GM12875 (cell line): ENCODE data around the gene LAMTOR2.
"Not testable (repeated sequence)": the region's sequence is repeated elsewhere in the genome, so short reads cannot be mapped to it uniquely, and the experiment has no call there.

Experiments used
- H3K4me3 ChIP-seq: one replicate; pipeline ENCODE4 v1.5.1; 2011; ENCODE audit warnings: low read depth, low read length, control low read depth
- TF ChIP-seq, protein P1 (sequence below): IDR thresholded peaks from 2 replicates; pipeline ENCODE4 v1.5.1; 2011; ENCODE audit warnings: low read depth, mild to moderate bottlenecking, control low read depth, inconsistent platforms, low read length, moderate library complexity, borderline replicate concordance; ENCODE audit not compliant: insufficient read depth

LAMTOR2 gene

DNA sequence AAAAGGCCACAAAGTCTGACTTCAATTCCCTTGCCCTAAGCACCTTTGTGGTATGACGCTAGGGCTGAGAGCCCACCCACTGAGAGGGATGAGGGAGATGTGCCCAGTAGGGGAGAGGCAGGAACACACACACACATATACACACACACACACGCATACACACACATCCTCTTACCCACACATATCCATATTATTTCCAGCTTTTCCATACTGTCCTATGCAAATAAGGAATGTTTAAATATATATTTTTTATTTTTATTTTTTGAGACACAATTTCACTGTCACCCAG lies 9.4 kb downstream of the LAMTOR2 start:
- TF ChIP-seq, protein P1, sequence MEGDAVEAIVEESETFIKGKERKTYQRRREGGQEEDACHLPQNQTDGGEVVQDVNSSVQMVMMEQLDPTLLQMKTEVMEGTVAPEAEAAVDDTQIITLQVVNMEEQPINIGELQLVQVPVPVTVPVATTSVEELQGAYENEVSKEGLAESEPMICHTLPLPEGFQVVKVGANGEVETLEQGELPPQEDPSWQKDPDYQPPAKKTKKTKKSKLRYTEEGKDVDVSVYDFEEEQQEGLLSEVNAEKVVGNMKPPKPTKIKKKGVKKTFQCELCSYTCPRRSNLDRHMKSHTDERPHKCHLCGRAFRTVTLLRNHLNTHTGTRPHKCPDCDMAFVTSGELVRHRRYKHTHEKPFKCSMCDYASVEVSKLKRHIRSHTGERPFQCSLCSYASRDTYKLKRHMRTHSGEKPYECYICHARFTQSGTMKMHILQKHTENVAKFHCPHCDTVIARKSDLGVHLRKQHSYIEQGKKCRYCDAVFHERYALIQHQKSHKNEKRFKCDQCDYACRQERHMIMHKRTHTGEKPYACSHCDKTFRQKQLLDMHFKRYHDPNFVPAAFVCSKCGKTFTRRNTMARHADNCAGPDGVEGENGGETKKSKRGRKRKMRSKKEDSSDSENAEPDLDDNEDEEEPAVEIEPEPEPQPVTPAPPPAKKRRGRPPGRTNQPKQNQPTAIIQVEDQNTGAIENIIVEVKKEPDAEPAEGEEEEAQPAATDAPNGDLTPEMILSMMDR: no peak
- H3K4me3 ChIP-seq: no peak overlapping the region

DNA sequence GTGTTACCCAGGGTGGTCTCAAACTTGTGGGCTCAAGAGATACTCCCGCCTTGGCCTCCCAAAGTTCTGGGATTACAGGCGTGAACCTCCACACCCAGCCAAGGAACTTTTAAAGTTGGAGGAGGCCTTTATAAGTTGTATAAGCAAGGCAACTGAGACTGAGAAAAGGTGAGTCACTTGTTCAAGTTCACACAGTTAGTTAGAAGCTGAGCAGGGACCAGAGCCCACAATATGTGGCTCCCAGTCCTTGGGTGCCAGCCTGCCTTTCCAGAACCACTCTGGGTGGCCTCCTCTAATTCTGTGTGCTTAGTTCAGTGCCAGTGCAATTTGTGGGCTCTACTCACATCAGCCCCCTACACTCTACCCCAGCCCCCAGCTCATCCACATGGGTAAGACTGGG lies 10.0 kb downstream of the LAMTOR2 start:
- TF ChIP-seq, protein P1: no peak

DNA sequence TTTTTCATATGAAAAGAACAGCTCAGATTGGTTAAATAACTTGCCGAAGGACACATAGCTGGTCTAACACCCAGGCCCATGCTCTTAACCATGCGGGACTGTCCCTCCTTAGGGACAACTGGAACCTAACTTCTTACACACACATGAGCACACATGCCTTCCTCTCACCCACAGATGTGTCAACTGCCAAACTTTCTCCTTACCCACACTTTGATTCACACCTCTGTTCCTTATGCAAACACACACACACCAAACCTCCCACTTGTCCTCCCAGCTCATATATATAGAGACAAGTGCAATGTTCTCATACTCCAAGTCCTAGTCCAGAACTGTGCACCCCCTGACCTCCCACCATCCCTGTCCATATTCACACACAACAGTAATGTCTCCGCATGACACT lies 10.6 kb downstream of the LAMTOR2 start:
- H3K4me3 ChIP-seq: no peak overlapping the region
- TF ChIP-seq, protein P1: no peak

More for the DNA sequence above, 10.0 kb downstream of the LAMTOR2 start:
- no peak overlapping the region for H3K4me3 ChIP-seq

DNA sequence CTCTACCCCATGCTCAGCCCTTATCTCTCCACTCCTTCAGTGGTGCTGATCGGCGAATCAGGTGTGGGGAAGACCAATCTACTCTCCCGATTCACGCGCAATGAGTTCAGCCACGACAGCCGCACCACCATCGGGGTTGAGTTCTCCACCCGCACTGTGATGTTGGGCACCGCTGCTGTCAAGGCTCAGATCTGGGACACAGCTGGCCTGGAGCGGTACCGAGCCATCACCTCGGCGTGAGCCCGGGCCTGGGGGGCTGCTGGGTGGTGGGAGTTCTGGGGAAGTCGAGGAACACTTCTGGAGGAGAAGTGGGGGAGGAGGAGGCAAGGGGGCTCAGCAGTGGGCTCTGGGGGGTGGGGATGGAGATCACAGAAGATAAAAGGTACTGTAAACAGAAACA lies 11.3 kb downstream of the LAMTOR2 start:
- H3K4me3 ChIP-seq: no peak overlapping the region
- TF ChIP-seq, protein P1: no peak

DNA sequence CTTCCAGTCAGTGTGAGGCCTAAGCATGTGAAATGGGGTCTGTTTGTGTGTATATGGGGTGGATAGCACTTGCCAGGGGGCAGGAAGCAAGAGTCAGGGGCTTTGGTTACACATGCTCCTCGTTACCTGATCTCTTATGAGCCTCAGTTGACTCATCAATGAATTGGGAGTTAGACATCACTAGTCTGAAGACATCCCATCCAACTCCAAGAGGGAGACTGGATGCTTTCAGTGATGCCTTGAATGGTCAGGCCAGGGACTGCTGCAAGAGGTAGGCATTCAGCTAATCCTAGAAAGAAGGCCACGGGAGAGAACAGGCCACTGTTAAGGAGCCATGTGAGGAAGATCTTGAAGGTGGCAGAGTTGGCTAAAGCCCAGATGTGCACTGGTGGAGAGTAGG lies 12.7 kb downstream of the LAMTOR2 start:
- H3K4me3 ChIP-seq: no peak overlapping the region
- TF ChIP-seq, protein P1: no peak

DNA sequence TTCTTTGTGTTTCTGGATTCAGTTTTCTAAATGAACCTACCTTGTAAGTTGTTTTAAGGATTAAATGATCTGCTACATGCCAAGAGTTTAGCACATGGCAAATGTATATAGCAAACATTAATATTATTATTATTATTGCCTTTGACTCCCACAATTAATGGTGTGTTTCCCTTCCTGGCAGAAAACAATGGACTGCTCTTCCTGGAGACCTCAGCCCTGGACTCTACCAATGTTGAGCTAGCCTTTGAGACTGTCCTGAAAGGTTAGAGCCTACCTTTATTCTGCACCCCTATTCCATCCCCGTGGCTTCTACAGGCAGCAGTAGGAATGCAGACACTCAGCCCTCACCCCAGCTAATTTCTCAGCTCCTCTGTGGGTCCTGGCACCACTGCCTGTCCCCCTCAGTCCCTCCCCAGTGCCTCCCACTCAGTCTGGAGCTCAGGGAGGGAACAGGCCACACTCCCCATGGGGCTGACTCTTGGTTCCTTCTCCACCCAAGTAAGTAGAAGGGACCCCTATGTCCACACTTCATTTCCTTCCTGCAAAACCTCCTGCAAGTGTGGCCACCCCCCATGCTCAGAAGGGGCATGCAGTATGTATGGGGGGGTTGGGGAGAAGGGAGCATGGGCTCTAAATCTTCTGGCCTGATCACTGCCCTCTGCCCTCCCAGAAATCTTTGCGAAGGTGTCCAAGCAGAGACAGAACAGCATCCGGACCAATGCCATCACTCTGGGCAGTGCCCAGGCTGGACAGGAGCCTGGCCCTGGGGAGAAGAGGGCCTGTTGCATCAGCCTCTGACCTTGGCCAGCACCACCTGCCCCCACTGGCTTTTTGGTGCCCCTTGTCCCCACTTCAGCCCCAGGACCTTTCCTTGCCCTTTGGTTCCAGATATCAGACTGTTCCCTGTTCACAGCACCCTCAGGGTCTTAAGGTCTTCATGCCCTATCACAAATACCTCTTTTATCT lies 15.2 kb downstream of the LAMTOR2 start:
- no peak overlapping the region for H3K4me3 ChIP-seq
- TF ChIP-seq, protein P1: no peak

DNA sequence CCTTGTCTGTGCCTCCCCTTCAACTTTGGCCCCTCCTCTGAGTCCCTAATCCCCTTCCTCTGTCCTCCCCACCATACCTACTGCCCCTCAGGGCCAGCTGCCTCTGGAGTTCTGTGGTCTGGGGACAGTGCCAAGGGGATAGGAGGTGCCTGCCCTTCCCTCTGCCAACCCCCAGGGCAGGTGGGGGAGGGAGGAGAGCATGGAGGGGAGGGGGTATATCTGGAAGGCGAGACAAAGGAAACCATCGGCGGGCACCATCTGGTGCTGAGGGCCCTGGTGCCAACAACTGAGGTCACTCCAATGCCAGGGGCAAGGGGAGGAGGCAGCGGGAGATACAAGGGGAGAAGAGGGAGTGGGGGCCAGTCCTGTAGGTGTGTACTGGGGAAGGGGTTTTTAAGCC lies 16.0 kb downstream of the LAMTOR2 start:
- H3K4me3 ChIP-seq: no peak overlapping the region
- TF ChIP-seq, protein P1: no peak

DNA sequence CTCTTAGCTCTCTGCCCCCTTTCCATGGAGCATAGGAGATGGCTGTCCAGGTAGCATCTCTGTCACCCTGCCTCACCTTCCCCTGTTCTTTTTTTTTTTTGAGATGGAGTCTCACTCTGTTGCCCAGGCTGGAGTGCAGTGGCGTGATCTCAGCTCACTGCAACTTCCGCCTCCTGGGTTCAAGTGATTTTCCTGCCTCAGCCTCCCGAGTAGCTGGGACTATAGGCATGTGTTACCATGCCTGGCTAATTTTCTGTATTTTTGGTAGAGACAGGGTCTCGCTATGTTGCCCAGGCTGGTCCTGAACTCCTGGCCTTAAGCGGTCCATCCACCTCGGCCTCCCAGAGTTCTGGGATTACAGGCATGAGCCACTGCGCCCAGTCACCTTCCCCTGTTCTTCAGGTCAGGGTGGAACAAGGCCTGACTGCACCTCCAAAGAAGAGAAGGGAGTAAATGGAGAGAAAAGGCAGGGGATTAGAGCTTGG lies 16.8 kb downstream of the LAMTOR2 start:
- H3K4me3 ChIP-seq: not testable (repeated sequence)
